Kidney tubule cell (primary cell): ENCODE measurements around the gene PRSS8.

Source experiments
- DNase-seq: peaks from one replicate; pipeline ENCODE4 v3.0.0-alpha.2; 2018; ENCODE audit warnings: low spot score

PRSS8 gene

GRCh38 chr16:31128711-31129567, 6.6 kb downstream of the PRSS8 start:
- peak; percentile 68 for DNase-seq

GRCh38 chr16:31127182-31127581, 8.3 kb downstream of the PRSS8 start:
- no peak for DNase-seq

- DNase-seq = no peak
Measured at GRCh38 chr16:31125844-31126243, 9.7 kb downstream of the PRSS8 start.

GRCh38 chr16:31120129-31120528, 15.4 kb downstream of the PRSS8 start:
- no peak for DNase-seq

GRCh38 chr16:31118223-31119155, 17.0 kb downstream of the PRSS8 start:
- peak; percentile 76 for DNase-seq

GRCh38 chr16:31117384-31118222, 17.9 kb downstream of the PRSS8 start, which contains the start of gene KAT8:
Gene KAT8, plus strand, starts transcription at chr16:31117664. Its CDS starts 18 bp downstream, at chr16:31117682.
- peak; percentile 99 for DNase-seq

- DNase-seq = no peak
Measured at GRCh38 chr16:31114468-31114867, 21.1 kb downstream of the PRSS8 start.

GRCh38 chr16:31113121-31114120, 22.1 kb downstream of the PRSS8 start:
- peak; percentile 93 for DNase-seq

GRCh38 chr16:31112711-31113110, 22.8 kb downstream of the PRSS8 start:
- no peak for DNase-seq

GRCh38 chr16:31111881-31112466, 23.6 kb downstream of the PRSS8 start:
- no peak for DNase-seq

- no peak for DNase-seq
Measured at GRCh38 chr16:31110106-31111034, 25.2 kb downstream of the PRSS8 start.

GRCh38 chr16:31109622-31110021, 25.9 kb downstream of the PRSS8 start:
- no peak for DNase-seq

GRCh38 chr16:31108794-31109558, 26.6 kb downstream of the PRSS8 start:
- DNase-seq = no peak

- DNase-seq = peak; percentile 78
Measured at GRCh38 chr16:31108035-31108793, 27.3 kb downstream of the PRSS8 start, which contains the start of gene BCKDK. Gene BCKDK, plus strand, starts transcription at chr16:31108386. Its CDS starts 838 bp downstream, at chr16:31109224.

- DNase-seq = no peak
Measured at GRCh38 chr16:31107465-31107867, 28.1 kb downstream of the PRSS8 start.

GRCh38 chr16:31106509-31107464, 28.7 kb downstream of the PRSS8 start:
- no peak for DNase-seq
